ES-I3 (cell line): ENCODE data around the gene NBDY.

Source experiments
- H3K36me3 ChIP-seq: 2 replicates; pipeline ENCODE4 v1.6.1; 2013; ENCODE audit warnings: mild to moderate bottlenecking, low read length, control low read depth, moderate library complexity; ENCODE audit not compliant: insufficient read depth
- H3K4me1 ChIP-seq: 2 replicates; pipeline ENCODE4 v1.6.1; 2013; ENCODE audit warnings: mild to moderate bottlenecking, control low read depth, low read length; ENCODE audit not compliant: insufficient read depth
- H3K9ac ChIP-seq: 2 replicates; pipeline ENCODE4 v1.6.1; 2013; ENCODE audit warnings: low read depth, mild to moderate bottlenecking, low read length, moderate library complexity
- H3K9me3 ChIP-seq: 2 replicates; pipeline ENCODE4 v1.6.1; 2013; ENCODE audit warnings: mild to moderate bottlenecking, low read length, moderate library complexity; ENCODE audit not compliant: control insufficient read depth, insufficient read depth

Gene NBDY

GRCh38 chrX:56817179-56817578 lies 88.1 kb downstream of the NBDY start:
- H3K9ac ChIP-seq, result no peak overlapping the region
- no peaks in the 10 kb centered on the region for H3K9me3 ChIP-seq
- H3K36me3 ChIP-seq, result no peaks in the 10 kb centered on the region; the same call in 1 of the 2 replicates
- no peaks in the 10 kb centered on the region for H3K4me1 ChIP-seq

GRCh38 chrX:56826020-56826419 lies 97.0 kb downstream of the NBDY start:
- Histone ChIP-seq H3K9me3 (no peaks in the 10 kb centered on the region), H3K4me1 (no peaks in the 10 kb centered on the region), H3K9ac (no peak overlapping the region), H3K36me3 (no peaks in the 10 kb centered on the region; the same call in 1 of the 2 replicates)

GRCh38 chrX:56833626-56834025 lies 104.6 kb downstream of the NBDY start:
- Histone ChIP-seq H3K9me3 (no peaks in the 10 kb centered on the region), H3K4me1 (peaks cover 7% of the 10 kb centered on the region), H3K36me3 (no peaks in the 10 kb centered on the region), H3K9ac (no peak overlapping the region)

GRCh38 chrX:56853436-56853835 lies 124.4 kb downstream of the NBDY start:
- Histone ChIP-seq H3K9me3 (no peaks in the 10 kb centered on the region), H3K9ac (no peak overlapping the region), H3K4me1 (no peaks in the 10 kb centered on the region), H3K36me3 (no peaks in the 10 kb centered on the region)

- Histone ChIP-seq H3K4me1 (no peaks in the 10 kb centered on the region), H3K9me3 (no peaks in the 10 kb centered on the region), H3K9ac (no peak overlapping the region), H3K36me3 (no peaks in the 10 kb centered on the region)
These were observed 128.0 kb downstream of the NBDY start for GRCh38 chrX:56857042-56857441.

- no peak overlapping the region for H3K9ac ChIP-seq
- no peaks in the 10 kb centered on the region for H3K9me3 ChIP-seq
- H3K36me3 ChIP-seq, result no peaks in the 10 kb centered on the region
- H3K4me1 ChIP-seq, result no peaks in the 10 kb centered on the region
These were observed 131.8 kb downstream of the NBDY start for GRCh38 chrX:56860888-56861287.
